Ramos (cell line): Measurements from ENCODE around the gene SLC14A1.
"Not testable (repeated sequence)": the region's sequence is repeated elsewhere in the genome, so short reads cannot be mapped to it uniquely, and the experiment has no call there.

Experiments used
- in situ Hi-C: fragments of 300-500 bp; cut with MboI; formaldehyde crosslinking; loops from one replicate; pipeline ENCODE4 v1.14.3; 2022; ENCODE audit warnings: low sequenced_read_pairs; ENCODE audit not compliant: unreplicated experiment

Gene SLC14A1

GRCh38 chr18:45751766-45752165, 27.8 kb downstream of the SLC14A1 start:
- in situ Hi-C loops = no loop called here

- in situ Hi-C loops = no loop called here
Observed at GRCh38 chr18:45752681-45753080, 28.7 kb downstream of the SLC14A1 start.

DNA sequence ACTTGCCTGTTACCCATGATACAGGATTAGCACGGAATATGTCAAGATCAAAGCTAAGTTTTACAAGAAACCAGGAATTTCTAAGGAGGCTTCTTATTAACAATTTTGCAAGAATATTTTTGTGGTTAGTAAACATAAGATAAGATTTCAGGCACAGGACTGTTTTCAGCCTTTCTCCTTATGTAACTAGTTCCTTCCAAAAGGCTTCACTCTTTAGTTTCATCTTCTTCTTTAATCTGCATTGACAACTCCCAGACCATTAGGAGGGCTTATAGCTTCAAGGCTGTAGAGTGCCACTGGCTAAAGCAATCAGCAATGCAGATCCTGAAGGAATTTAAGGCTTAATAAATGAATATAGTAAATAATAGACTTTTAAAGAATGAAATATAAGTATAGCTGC, 29.3 kb downstream of the SLC14A1 start:
- in situ Hi-C loops = no loop called here

DNA sequence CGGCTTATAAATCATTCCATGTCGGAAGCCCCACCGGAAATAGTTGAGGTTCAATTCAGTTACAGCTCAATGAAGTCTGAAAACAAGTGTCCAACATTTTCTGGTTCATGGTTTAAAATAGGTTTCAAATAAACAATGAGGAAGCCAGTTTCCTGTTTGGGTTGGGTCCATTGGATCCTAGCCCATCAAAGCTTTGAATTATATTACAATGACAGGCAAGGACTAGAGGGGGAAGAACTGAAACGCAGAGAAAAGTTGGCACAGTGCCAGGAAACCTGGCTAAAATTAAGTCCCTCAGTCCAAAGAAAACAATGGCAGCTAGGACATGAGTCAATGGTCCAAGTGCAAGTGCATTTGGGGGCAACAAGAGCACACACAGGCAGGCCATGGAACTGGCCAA, 32.0 kb downstream of the SLC14A1 start:
- in situ Hi-C loops = no loop called here

DNA sequence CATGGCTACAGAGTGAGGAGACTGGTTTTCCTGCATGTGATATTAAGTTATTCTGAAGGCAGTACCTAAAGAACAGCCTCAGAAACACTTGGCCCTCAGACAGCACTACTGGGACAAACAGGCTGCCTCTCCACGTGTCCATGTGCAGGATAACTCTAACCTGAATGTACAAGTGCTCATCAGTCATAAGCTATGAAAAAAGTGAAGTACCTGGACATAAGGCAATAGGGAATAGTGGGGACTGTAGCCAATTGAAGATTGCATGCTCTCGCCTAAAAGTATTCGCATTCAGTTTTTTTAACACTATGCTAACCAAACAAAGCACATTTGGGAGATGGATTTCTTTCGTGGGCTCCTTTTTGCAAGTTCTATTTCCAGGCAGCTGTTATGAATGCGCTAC, 33.0 kb downstream of the SLC14A1 start:
- in situ Hi-C loops = no loop called here

- in situ Hi-C loops = not testable (repeated sequence)
Observed at GRCh38 chr18:45757644-45758043, 33.7 kb downstream of the SLC14A1 start.

DNA sequence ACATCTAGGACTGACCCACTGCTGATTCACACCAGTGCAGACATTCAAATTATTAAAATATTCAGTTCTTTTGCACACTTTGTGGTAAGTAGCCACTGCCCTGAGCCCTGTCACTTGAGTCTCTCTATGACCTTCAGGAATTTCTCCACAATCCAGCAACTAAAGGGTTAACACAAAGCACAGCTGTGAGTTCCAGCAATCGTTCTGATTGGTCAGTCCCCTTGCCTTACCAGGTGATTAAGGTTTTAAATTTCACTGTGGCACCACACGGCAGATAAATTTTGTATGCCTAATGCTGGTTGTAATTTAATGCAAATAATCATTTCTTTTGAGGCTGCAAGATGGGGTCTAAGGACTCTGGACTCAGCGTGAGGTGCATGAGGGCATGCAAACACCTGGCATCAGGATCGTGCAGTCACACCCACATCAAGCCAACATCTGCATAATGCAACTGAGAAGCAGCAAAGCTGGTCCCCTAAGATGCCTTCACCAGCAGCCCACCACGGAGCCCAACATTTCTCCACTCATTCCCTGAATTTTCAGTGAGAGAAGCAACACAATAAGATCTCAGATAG, 36.6 kb downstream of the SLC14A1 start:
- in situ Hi-C loops = no loop called here

DNA sequence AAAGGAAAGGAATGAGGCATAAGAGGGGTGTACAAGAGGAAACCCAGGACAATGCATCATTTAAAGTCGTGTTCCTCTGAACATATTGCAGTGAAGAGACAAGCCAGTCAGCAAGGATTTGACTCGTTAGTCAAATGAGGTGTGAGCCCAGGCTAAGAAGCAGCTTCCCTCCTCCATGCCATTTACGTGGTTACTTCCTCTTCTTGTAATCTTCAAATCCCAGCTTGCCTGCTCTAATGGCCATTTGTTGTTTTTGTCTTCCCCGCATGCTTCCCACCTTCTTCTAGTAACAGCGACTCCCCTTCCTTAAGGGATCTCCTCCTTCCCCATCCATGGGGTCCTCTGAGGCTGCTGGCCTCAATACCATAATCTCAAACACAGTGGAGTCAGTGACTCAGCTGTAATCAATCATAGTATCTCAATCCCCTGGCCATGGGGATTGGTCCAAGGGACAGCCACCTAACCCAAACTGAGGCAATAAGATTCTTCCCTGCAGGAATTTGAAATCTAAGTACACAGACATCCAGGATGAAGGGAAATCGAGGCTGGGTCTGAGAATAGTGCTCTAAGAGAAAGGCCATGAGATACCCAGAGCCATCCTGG, 37.6 kb downstream of the SLC14A1 start:
- in situ Hi-C loops = no loop called here

DNA sequence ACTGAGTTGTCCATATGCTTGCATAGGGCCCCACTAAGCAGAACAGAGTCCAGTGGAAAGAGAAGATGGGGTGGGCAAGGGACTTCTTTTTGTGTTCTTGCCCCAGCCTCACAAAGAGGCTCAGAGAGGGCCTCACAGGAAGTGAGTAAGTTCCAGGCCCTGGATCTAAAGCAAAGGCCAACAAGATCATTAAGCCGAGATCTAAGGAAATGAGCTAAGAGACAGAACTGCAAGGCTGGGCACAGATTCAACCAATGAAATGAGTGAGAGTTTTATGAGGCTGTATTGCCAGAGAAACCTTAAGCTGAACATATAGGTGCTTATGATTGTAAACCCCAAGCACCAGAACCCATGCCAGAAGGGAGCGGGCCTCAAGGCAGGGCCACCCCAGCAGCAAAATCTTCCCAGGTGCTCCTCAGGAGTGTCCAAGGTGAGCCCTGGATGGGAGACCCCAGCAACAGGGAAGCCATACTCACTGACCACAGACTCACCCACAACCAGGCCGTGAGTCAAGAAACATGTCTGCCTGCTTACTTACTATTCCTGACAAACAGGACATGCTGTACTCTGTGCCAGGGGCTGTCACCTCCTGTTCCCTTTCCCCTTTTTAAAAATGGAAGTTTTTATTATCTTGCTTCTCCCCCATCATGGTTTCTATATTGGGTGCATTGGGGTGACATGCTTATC, 40.2 kb downstream of the SLC14A1 start:
- in situ Hi-C loops = no loop called here

GRCh38 chr18:45765796-45766195, 41.8 kb downstream of the SLC14A1 start:
- in situ Hi-C loops = no loop called here

- in situ Hi-C loops = no loop called here
Observed at GRCh38 chr18:45771587-45772480, 47.9 kb downstream of the SLC14A1 start.

DNA sequence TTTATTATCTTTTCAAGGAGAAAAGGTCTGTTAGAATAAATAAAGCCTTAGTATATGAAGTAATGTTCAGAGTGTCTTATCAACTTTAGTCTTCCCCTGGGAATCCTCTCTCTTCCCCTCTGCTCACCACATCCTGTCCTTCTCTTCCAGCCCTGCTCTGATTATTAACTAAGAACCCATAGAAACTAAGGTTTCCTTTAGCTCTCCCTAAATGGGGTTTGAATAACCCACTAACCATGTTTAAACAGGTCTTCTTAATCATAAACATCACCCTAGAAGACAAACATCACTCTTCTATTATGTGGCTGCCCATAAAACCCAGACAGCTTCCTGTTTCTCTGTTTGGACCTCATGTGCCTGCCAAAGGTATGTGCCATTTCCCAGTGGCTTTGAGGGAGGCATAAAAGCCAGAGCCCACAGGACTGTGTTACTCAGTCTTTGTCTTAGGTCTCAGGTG, 50.1 kb downstream of the SLC14A1 start:
- in situ Hi-C loops = no loop called here

GRCh38 chr18:45775241-45775676, 51.3 kb downstream of the SLC14A1 start:
- in situ Hi-C loops = no loop called here

GRCh38 chr18:45775743-45776142, 51.8 kb downstream of the SLC14A1 start:
- in situ Hi-C loops = no loop called here

DNA sequence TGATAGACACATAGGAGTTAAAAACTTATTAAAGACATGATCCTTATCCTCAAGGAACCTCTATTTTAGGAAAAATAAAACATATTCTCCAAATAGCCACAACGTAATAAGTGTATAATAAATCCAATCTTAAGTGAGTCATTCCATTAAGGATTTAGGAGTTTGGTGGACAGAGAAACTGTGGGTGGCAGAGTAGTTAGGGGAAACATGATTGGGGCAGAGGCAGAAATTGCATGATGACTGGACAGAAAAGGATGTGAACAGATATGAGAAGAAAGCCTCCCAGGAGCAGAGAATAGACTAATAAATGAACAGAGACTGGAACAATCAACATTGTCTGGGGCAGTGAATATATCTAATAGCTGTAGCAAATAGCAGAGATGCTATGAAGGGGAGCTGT, 53.4 kb downstream of the SLC14A1 start:
- in situ Hi-C loops = no loop called here

- in situ Hi-C loops = no loop called here
Observed at GRCh38 chr18:45780568-45780967, 56.6 kb downstream of the SLC14A1 start.

DNA sequence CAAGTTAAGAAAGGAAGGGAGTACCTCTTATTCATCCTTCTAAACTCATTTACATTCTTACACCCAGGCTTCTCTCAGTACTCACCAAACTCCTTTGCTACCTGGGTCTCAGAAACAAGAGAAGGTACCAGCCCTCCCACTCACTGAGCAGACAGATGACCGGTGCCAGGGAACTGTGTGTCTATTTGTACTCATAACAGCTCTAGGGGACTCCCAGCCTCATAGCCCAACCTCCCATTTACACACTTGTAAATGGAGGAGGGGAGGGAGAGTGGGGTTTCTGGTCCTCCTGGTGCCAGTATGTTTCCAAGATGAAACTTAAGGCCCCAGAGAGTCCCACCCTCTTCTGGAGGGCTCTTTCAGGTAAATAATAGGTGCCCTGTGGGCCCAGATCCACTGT, 58.7 kb downstream of the SLC14A1 start:
- in situ Hi-C loops = no loop called here

DNA sequence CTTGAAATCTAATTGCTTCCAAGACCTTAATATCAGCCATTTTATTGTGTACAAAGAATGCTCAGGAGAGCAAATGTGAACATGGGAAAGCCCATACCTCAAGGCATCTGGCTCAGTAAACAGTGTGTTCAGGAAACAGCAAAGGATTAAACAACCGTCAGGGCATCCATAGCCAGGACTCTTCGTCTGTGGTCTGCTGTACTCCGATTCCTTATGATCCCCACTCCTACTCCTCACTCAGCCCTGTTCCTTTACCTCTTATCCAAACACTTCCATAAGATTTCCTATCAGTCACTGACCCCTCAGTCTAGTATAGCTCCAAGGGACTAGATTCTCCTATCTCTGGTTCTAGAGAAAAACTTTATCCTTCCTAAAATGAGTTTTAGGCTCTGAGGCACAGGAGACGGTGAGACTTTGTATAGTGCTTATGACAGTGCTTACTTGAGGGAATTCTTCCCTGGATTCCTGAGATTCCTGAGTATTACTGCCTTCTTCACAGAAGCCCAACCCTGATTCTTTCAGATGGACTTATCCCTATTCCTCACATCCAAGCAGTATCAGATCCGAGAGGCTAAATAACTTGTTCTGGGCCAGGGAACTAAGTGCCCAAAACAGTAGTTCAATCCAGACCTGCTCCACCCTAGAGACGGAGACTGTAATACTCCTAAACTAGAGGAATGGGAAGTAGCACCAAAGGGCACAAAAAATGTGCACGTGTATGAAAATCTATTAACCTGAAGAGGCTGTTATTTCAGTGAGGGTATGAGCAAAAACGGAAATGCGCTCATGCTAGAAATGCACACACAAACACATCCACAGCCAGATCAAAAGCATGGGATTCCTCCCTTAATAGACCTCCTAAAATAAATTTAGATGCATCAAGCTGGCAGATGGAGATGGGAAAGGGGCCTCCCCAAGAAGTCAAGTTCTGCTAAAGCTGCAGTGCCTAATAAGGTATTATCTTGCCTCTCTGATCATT, 59.4 kb downstream of the SLC14A1 start:
- in situ Hi-C loops = no loop called here

- in situ Hi-C loops = no loop called here
Observed at GRCh38 chr18:45785134-45785533, 61.2 kb downstream of the SLC14A1 start.

DNA sequence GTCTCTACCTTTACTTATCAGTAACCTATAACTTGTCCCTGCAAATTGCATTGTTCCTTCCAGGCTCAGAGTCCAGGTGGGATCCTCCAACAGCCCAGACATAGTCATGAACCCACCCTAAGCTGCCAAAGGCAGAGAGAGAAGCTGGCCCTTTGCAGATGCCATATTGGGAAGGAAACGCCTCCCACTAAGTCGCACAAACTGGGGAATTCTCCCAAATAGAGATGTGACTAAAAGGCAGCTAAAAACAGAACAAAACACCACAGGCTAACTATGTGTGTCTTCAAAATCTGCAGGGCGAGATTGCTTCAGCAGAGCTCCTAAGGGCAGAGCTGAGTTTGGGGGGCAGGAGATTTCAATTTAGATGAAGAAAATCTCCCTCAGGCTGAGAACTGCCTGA, 63.0 kb downstream of the SLC14A1 start:
- in situ Hi-C loops = no loop called here
